ENCODE measurements around the gene ALCAM.
"Not testable (repeated sequence)": the region's sequence is repeated elsewhere in the genome, so short reads cannot be mapped to it uniquely, and the experiment has no call there.

ALCAM gene

GRCh38 chr3:105398437-105398836 is 31.7 kb downstream of the ALCAM start:
- TF ChIP-seq, protein P1, sequence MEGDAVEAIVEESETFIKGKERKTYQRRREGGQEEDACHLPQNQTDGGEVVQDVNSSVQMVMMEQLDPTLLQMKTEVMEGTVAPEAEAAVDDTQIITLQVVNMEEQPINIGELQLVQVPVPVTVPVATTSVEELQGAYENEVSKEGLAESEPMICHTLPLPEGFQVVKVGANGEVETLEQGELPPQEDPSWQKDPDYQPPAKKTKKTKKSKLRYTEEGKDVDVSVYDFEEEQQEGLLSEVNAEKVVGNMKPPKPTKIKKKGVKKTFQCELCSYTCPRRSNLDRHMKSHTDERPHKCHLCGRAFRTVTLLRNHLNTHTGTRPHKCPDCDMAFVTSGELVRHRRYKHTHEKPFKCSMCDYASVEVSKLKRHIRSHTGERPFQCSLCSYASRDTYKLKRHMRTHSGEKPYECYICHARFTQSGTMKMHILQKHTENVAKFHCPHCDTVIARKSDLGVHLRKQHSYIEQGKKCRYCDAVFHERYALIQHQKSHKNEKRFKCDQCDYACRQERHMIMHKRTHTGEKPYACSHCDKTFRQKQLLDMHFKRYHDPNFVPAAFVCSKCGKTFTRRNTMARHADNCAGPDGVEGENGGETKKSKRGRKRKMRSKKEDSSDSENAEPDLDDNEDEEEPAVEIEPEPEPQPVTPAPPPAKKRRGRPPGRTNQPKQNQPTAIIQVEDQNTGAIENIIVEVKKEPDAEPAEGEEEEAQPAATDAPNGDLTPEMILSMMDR (IDR thresholded peaks at IDR 0.05; ENCODE audit: control insufficient read depth, insufficient read depth, low read depth, low read length, missing control alignments) = no peak
- H3K4me3 ChIP-seq (ENCODE audit: control insufficient read depth, low read depth, low read length) = no peak overlapping the region
- DNase-seq (ENCODE audit: low read depth) = no peak

DNA sequence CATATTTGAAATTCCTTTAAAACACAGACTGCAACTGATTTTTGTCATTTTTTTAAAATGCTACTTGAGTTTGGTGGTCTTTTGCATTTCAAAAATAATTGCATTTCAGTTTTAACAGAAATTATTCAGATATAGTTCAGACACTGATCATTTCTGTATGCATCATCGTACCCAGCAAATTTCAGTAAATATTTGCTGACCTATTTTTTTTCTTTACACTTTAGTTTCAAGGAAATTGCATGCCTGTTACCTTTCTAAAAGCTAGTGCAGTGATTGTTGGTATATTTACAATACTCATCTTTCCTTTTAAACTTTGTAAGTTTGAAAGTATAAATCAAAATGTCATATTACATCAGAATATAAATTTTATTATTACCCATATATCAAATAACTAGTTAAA is 32.4 kb downstream of the ALCAM start:
- no peak for DNase-seq (ENCODE audit: low read depth)
- TF ChIP-seq, protein P1 (IDR thresholded peaks at IDR 0.05; ENCODE audit: control insufficient read depth, insufficient read depth, low read depth, low read length, missing control alignments) = no peak

GRCh38 chr3:105399611-105400010 is 32.9 kb downstream of the ALCAM start:
- no peak for DNase-seq (ENCODE audit: low read depth)
- H3K4me3 ChIP-seq (ENCODE audit: control insufficient read depth, low read depth, low read length) = no peak overlapping the region
- TF ChIP-seq, protein P1 (IDR thresholded peaks at IDR 0.05; ENCODE audit: control insufficient read depth, insufficient read depth, low read depth, low read length, missing control alignments) = no peak

More for the DNA sequence above, 32.4 kb downstream of the ALCAM start:
- no peak overlapping the region for H3K4me3 ChIP-seq (ENCODE audit: control insufficient read depth, low read depth, low read length)

DNA sequence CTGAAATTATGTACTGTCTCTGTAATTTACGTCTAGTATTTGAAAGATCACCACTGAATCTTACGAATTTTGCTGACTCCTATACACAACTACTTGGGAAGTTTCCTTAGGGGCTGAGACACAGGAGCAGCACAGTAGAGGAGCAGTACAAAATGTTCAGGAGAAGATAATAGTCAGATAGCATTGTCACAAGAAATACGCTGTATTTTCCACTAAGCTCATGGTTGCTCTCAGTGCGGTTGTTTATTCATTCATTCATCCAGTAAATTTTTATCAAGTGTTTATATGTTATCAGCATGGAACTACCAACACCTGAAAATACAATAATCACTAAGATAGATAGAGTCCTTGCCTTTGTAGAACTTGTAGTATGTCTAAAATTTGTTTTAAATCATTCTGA is 34.5 kb downstream of the ALCAM start:
- DNase-seq (ENCODE audit: low read depth) = no peak
- TF ChIP-seq, protein P1 (IDR thresholded peaks at IDR 0.05; ENCODE audit: control insufficient read depth, insufficient read depth, low read depth, low read length, missing control alignments) = no peak
- no peak overlapping the region for H3K4me3 ChIP-seq (ENCODE audit: control insufficient read depth, low read depth, low read length)

- TF ChIP-seq, protein P1 (IDR thresholded peaks at IDR 0.05; ENCODE audit: control insufficient read depth, insufficient read depth, low read depth, low read length, missing control alignments) = no peak
- DNase-seq (ENCODE audit: low read depth) = no peak
- H3K4me3 ChIP-seq (ENCODE audit: control insufficient read depth, low read depth, low read length) = no peak overlapping the region
These were observed 35.0 kb downstream of the ALCAM start for GRCh38 chr3:105401691-105402149.

GRCh38 chr3:105402287-105402801 is 35.6 kb downstream of the ALCAM start:
- no peak overlapping the region for H3K4me3 ChIP-seq (ENCODE audit: control insufficient read depth, low read depth, low read length)
- no peak for DNase-seq (ENCODE audit: low read depth)
- TF ChIP-seq, protein P1 (IDR thresholded peaks at IDR 0.05; ENCODE audit: control insufficient read depth, insufficient read depth, low read depth, low read length, missing control alignments) = no peak

GRCh38 chr3:105403034-105403433 is 36.3 kb downstream of the ALCAM start:
- DNase-seq (ENCODE audit: low read depth); H3K4me3 ChIP-seq (ENCODE audit: control insufficient read depth, low read depth, low read length): not testable (repeated sequence)
